H1 (cell line): ENCODE measurements around the gene PWP1. TPM values are rescaled to one million over a fixed set of nuclear protein-coding genes. Genes with fewer than 3 reads are reported as not detected.

Experiments
- ASH2L ChIP-seq: fragments of 200-600, 300-600 bp; sonication (generic); IDR thresholded peaks from one replicate; pipeline ENCODE4 v1.7.1; 2017; ENCODE audit warnings: low read length
- BACH1 ChIP-seq: IDR thresholded peaks from 2 replicates; pipeline ENCODE4 v1.6.1; 2012; ENCODE audit warnings: low read length, improper control_type of control experiment
- BCL11A ChIP-seq, 2 experiments: IDR thresholded peaks; one replicate each; pipeline ENCODE4 v1.6.1; 2011; ENCODE audit warnings: low read depth in 2 of 2, low read length in 2 of 2, mild to moderate bottlenecking in 2 of 2
- CBX8 ChIP-seq: fragments of 300-800, 300-1000 bp; sonication (generic); IDR thresholded peaks from 2 replicates; pipeline ENCODE4 v1.7.1; 2016; ENCODE audit warnings: low read depth, low read length, borderline replicate concordance
- CEBPB ChIP-seq: IDR thresholded peaks from 2 replicates; pipeline ENCODE4 v1.6.1; 2012; ENCODE audit warnings: low read depth, low read length
- EZH2 ChIP-seq: fragments of 200-600 bp; sonication (generic); IDR thresholded peaks from 2 replicates; pipeline ENCODE4 v1.7.1; 2012; ENCODE audit warnings: low read depth, mild to moderate bottlenecking, moderate library complexity, low read length, inconsistent platforms; ENCODE audit not compliant: severe bottlenecking
- HDAC2 ChIP-seq, 2 experiments: fragments of 300-600 bp in 1 of 2; sonication (generic) in 1 of 2; IDR thresholded peaks; 2 replicates each; pipeline ENCODE4 v1.6.1; 2011 to 2012; ENCODE audit warnings: low read depth in 2 of 2, low read length in 2 of 2, mild to moderate bottlenecking in 2 of 2, moderate library complexity in 2 of 2, borderline replicate concordance in 1 of 2, inconsistent platforms in 1 of 2
- JUND ChIP-seq: IDR thresholded peaks from 2 replicates; pipeline ENCODE4 v1.6.1; 2011; ENCODE audit warnings: mild to moderate bottlenecking, improper control_type of control experiment, low read length
- KDM1A ChIP-seq: fragments of 200-600, 300-600 bp; sonication (generic); IDR thresholded peaks from 2 replicates; pipeline ENCODE4 v1.7.1; 2016; ENCODE audit warnings: mild to moderate bottlenecking, low read length, borderline replicate concordance
- KDM5A ChIP-seq: fragments of 200-600 bp; IDR thresholded peaks from 2 replicates; pipeline ENCODE4 v1.7.1; 2012; ENCODE audit warnings: mild to moderate bottlenecking, low read length, inconsistent platforms, mixed read lengths
- MAFK ChIP-seq: IDR thresholded peaks from 2 replicates; pipeline ENCODE4 v1.6.1; 2012; ENCODE audit warnings: low read depth, mild to moderate bottlenecking, improper control_type of control experiment, low read length
- NANOG ChIP-seq: IDR thresholded peaks from 2 replicates; pipeline ENCODE4 v1.6.1; 2011; ENCODE audit warnings: low read length, low read depth, mild to moderate bottlenecking, inconsistent platforms; ENCODE audit not compliant: insufficient read depth, poor library complexity, severe bottlenecking
- POLR2A ChIP-seq, 2 experiments: IDR thresholded peaks; 1 replicate in 1 of 2; 2 replicates in 1 of 2; pipeline ENCODE4 v1.6.1; 2011; ENCODE audit warnings: low read depth in 2 of 2, low read length in 2 of 2, mild to moderate bottlenecking in 2 of 2; ENCODE audit errors: control extremely low read depth in 1 of 2
- POU5F1 ChIP-seq: IDR thresholded peaks from 2 replicates; pipeline ENCODE4 v1.6.1; 2011; ENCODE audit warnings: low read depth, mild to moderate bottlenecking, low read length, moderate library complexity
- RAD21 ChIP-seq, 2 experiments: IDR thresholded peaks in 1 of 2; conservative IDR thresholded peaks in 1 of 2; 2 replicates each; pipeline ENCODE4 v1.6.1; 2011; ENCODE audit warnings: low read depth in 2 of 2, low read length in 2 of 2, improper control_type of control experiment in 1 of 2, inconsistent platforms in 1 of 2, mild to moderate bottlenecking in 1 of 2, moderate library complexity in 1 of 2
- RBBP5 ChIP-seq: IDR thresholded peaks from 2 replicates; pipeline ENCODE4 v1.7.1; 2012; ENCODE audit warnings: low read depth, mild to moderate bottlenecking, inconsistent platforms, low read length, moderate library complexity, borderline replicate concordance
- SAP30 ChIP-seq: fragments of 300-600 bp; sonication (generic); IDR thresholded peaks from 2 replicates; pipeline ENCODE4 v1.7.1; 2012; ENCODE audit warnings: low read length, moderate library complexity, mild to moderate bottlenecking, inconsistent platforms; ENCODE audit not compliant: insufficient read depth, insufficient replicate concordance
- SIX5 ChIP-seq: IDR thresholded peaks from 2 replicates; pipeline ENCODE4 v1.6.1; 2011; ENCODE audit warnings: mild to moderate bottlenecking, low read depth, low read length
- SUZ12 ChIP-seq: fragments of 200-600 bp; sonication (generic); IDR thresholded peaks from 2 replicates; pipeline ENCODE4 v1.6.1; 2012; ENCODE audit warnings: mild to moderate bottlenecking, inconsistent platforms, low read length, moderate library complexity, mixed read lengths
- TBP ChIP-seq: IDR thresholded peaks from 2 replicates; pipeline ENCODE4 v1.6.1; 2011; ENCODE audit warnings: low read depth, low read length, improper control_type of control experiment
- TEAD4 ChIP-seq: IDR thresholded peaks from 2 replicates; pipeline ENCODE4 v1.6.1; 2012; ENCODE audit warnings: low read depth, low read length, inconsistent platforms, mixed read lengths
- polyA plus RNA-seq, 7 experiments: library from polyadenylated mRNA; depleted of rRNA in 3 of 7; stranded (reverse) in 5 of 7; unstranded in 2 of 7; fragments of >200 nt in 5 of 7; fragments of 200-250 nt in 2 of 7; gene quantifications; 1 replicate in 5 of 7; 2 replicates in 1 of 7; 4 replicates in 1 of 7; pipeline versions ENCODE4 v1.2.1 to v1.2.3, GENCODE V29; 2011 to 2013; ENCODE audit warnings: missing spikeins in 2 of 7, mixed read lengths in 2 of 7
- total RNA-seq: library from RNA; stranded (reverse); fragmentation: NEBNext Ultra II Directional; extraction: Animal tissue kit (Norgen Biotek cat#: 25700); gene quantifications from 2 replicates; pipeline ENCODE4 v1.2.1, GENCODE V29; 2021
- TF ChIP-seq, protein P1 (sequence below): IDR thresholded peaks from 2 replicates; pipeline ENCODE4 v1.6.1; 2011; ENCODE audit warnings: low read depth, mild to moderate bottlenecking, low read length; ENCODE audit not compliant: insufficient read depth
- TF ChIP-seq, protein P2 (sequence below): IDR thresholded peaks from 2 replicates; pipeline ENCODE4 v1.6.1; 2012; ENCODE audit warnings: inconsistent platforms

The PWP1 gene
- total and polyA plus RNA-seq, 2 of the 8 experiments (the other 6 are each of a cell fraction or from before 2014, with no cell fraction given), result 57.8 to 78.5 TPM

- TF ChIP-seq, protein P1, sequence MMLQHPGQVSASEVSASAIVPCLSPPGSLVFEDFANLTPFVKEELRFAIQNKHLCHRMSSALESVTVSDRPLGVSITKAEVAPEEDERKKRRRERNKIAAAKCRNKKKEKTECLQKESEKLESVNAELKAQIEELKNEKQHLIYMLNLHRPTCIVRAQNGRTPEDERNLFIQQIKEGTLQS, result no peak
- no peak for TF ChIP-seq BACH1
- peak in 1 of 2 experiments; percentile 63; a peak in 1 of 3 replicates for TF ChIP-seq POLR2A (IDR thresholded peaks at IDR 0.05; ENCODE audit: control extremely low read depth in 1 of 2, low read depth in 2 of 2, low read length in 2 of 2)
- peak; percentile 37 for TF ChIP-seq TBP
- no peak for TF ChIP-seq CEBPB
- peak; percentile 65; the same call in 1 of the 2 replicates for TF ChIP-seq RBBP5
- no peak for TF ChIP-seq KDM5A
- TF ChIP-seq POU5F1, result no peak
- peak; percentile 38; the same call in 1 of the 2 replicates for TF ChIP-seq TEAD4
- no peak for TF ChIP-seq SIX5
- TF ChIP-seq EZH2, result no peak
- TF ChIP-seq SAP30, result no peak
- TF ChIP-seq NANOG, result peak; percentile 46
- TF ChIP-seq RAD21 (IDR thresholded peaks at IDR 0.05 in 1 of 2, conservative IDR thresholded peaks at IDR 0.05 in 1 of 2; ENCODE audit: low read depth in 2 of 2, low read length in 2 of 2), result peak in 1 of 2 experiments; percentile 6; a peak in 1 of 4 replicates
- 0 out of 2 replicates have a peak, but pooled peaks have one; percentile 24 for TF ChIP-seq KDM1A
- TF ChIP-seq HDAC2 (IDR thresholded peaks at IDR 0.05; ENCODE audit: borderline replicate concordance in 1 of 2, low read depth in 2 of 2, low read length in 2 of 2), result peak in 1 of 2 experiments; percentile 25; a peak in 1 of 4 replicates
- TF ChIP-seq, protein P2, sequence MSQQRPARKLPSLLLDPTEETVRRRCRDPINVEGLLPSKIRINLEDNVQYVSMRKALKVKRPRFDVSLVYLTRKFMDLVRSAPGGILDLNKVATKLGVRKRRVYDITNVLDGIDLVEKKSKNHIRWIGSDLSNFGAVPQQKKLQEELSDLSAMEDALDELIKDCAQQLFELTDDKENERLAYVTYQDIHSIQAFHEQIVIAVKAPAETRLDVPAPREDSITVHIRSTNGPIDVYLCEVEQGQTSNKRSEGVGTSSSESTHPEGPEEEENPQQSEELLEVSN, result peak; percentile 58; the same call in 1 of the 2 replicates
- no peak for TF ChIP-seq BCL11A (IDR thresholded peaks at IDR 0.05; ENCODE audit: low read depth in 2 of 2, low read length in 2 of 2)
- no peak for TF ChIP-seq SUZ12
- TF ChIP-seq JUND, result no peak
- peak; percentile 83 for TF ChIP-seq ASH2L
- no peak for TF ChIP-seq MAFK
- TF ChIP-seq CBX8, result no peak
Measured at GRCh38 chr12:107645630-107646333, 39.8 kb upstream of the PWP1 start (continued).
